GM12865 (cell line): Measurements from ENCODE around the gene SDHB.

Experiments
- DNase-seq: peaks from one replicate; pipeline ENCODE4 v3.0.0; 2010; ENCODE audit warnings: low read depth
- H3K4me3 ChIP-seq: 2 replicates; pipeline ENCODE4 v1.5.1; 2011; ENCODE audit warnings: mild to moderate bottlenecking, low read depth, low read length, control low read depth
- CTCF ChIP-seq: IDR thresholded peaks from 2 replicates; pipeline ENCODE4 v1.5.1; 2011; ENCODE audit warnings: low read length, control low read depth, low read depth, inconsistent platforms; ENCODE audit not compliant: insufficient read depth; ENCODE audit errors: missing control alignments

The SDHB gene

GRCh38 chr1:16992102-16992501, 61.7 kb downstream of the SDHB start:
- no peak for TF ChIP-seq CTCF
- no peak for DNase-seq
- H3K4me3 ChIP-seq: no peak overlapping the region

- no peak overlapping the region for H3K4me3 ChIP-seq
- DNase-seq: no peak
- TF ChIP-seq CTCF: no peak
Observed at GRCh38 chr1:16991571-16991970, 62.3 kb downstream of the SDHB start.

GRCh38 chr1:16989676-16990391, 64.0 kb downstream of the SDHB start:
- no peak for TF ChIP-seq CTCF
- no peak for DNase-seq
- H3K4me3 ChIP-seq: no peak overlapping the region

GRCh38 chr1:16988210-16988609, 65.6 kb downstream of the SDHB start:
- no peak for DNase-seq
- H3K4me3 ChIP-seq: no peak overlapping the region
- TF ChIP-seq CTCF: no peak

- TF ChIP-seq CTCF: peak; percentile 26
- DNase-seq: no peak
- H3K4me3 ChIP-seq: no peak overlapping the region
Observed at GRCh38 chr1:16986962-16987361, 66.9 kb downstream of the SDHB start.

- TF ChIP-seq CTCF: no peak
Observed at GRCh38 chr1:16986560-16986959, 67.3 kb downstream of the SDHB start.

GRCh38 chr1:16986113-16986512, 67.7 kb downstream of the SDHB start:
- DNase-seq: no peak
- no peak for TF ChIP-seq CTCF

More at GRCh38 chr1:16986560-16986959, 67.3 kb downstream of the SDHB start:
- H3K4me3 ChIP-seq: no peak overlapping the region
- DNase-seq: no peak

More at GRCh38 chr1:16986113-16986512, 67.7 kb downstream of the SDHB start:
- H3K4me3 ChIP-seq: no peak overlapping the region
